Endothelial cell of umbilical vein (primary cell): ENCODE data around the gene TNNT3.

ENCODE experiments used
- CTCF ChIP-seq, 2 donors: IDR thresholded peaks; 1 replicate in 1 of 2; 2 replicates in 1 of 2; pipeline ENCODE4 v1.5.1; 2011; ENCODE audit warnings: low read length in 2 of 2, mild to moderate bottlenecking in 2 of 2, moderate library complexity in 2 of 2, control low read depth in 1 of 2, inconsistent platforms in 1 of 2, low read depth in 1 of 2; ENCODE audit not compliant: insufficient read depth in 1 of 2; ENCODE audit errors: extremely low read depth in 1 of 2
- EZH2 ChIP-seq: IDR thresholded peaks from 2 replicates; pipeline ENCODE4 v1.6.1; 2012; ENCODE audit warnings: borderline replicate concordance, low read depth, mild to moderate bottlenecking, moderate library complexity, low read length, inconsistent platforms; ENCODE audit not compliant: severe bottlenecking
- FOS ChIP-seq: IDR thresholded peaks from 2 replicates; pipeline ENCODE4 v1.6.1; 2011; ENCODE audit warnings: mild to moderate bottlenecking, low read length, moderate library complexity, borderline replicate concordance; ENCODE audit not compliant: insufficient read depth
- MAX ChIP-seq: IDR thresholded peaks from 2 replicates; pipeline ENCODE4 v1.6.1; 2011; ENCODE audit not compliant: insufficient read depth, insufficient read length
- MYC ChIP-seq: IDR thresholded peaks from one replicate; pipeline ENCODE4 v1.6.1; 2011; ENCODE audit warnings: mild to moderate bottlenecking, low read depth, low read length
- POLR2A ChIP-seq: IDR thresholded peaks from 2 replicates; pipeline ENCODE4 v1.6.1; 2012; ENCODE audit warnings: low read depth, mild to moderate bottlenecking, control low read depth, low read length
- POLR2AphosphoS5 ChIP-seq: IDR thresholded peaks from 2 replicates; pipeline ENCODE4 v1.6.1; 2012; ENCODE audit warnings: low read depth, mild to moderate bottlenecking, control low read depth, low read length, moderate library complexity; ENCODE audit not compliant: insufficient read depth

- TF ChIP-seq FOS (no peak), EZH2 (no peak), CTCF (IDR thresholded peaks at IDR 0.05; ENCODE audit: extremely low read depth in 1 of 2, insufficient read depth in 1 of 2, low read depth in 1 of 2, low read length in 2 of 2) (no peak), MAX (no peak), POLR2AphosphoS5 (no peak), MYC (no peak), POLR2A (no peak)
Measured at GRCh38 chr11:1888811-1889210, 30.7 kb upstream of the TNNT3 start.
